Inflammatory macrophage treated with lipopolysaccharide for 4 hours (primary cell): ENCODE measurements around the gene MBTPS2.
"Not testable (repeated sequence)": the region's sequence is repeated elsewhere in the genome, so short reads cannot be mapped to it uniquely, and the experiment has no call there.

ENCODE experiments used
- DNase-seq: peaks from one replicate; pipeline ENCODE4 v3.0.0-alpha.2; 2020

MBTPS2 gene

DNA sequence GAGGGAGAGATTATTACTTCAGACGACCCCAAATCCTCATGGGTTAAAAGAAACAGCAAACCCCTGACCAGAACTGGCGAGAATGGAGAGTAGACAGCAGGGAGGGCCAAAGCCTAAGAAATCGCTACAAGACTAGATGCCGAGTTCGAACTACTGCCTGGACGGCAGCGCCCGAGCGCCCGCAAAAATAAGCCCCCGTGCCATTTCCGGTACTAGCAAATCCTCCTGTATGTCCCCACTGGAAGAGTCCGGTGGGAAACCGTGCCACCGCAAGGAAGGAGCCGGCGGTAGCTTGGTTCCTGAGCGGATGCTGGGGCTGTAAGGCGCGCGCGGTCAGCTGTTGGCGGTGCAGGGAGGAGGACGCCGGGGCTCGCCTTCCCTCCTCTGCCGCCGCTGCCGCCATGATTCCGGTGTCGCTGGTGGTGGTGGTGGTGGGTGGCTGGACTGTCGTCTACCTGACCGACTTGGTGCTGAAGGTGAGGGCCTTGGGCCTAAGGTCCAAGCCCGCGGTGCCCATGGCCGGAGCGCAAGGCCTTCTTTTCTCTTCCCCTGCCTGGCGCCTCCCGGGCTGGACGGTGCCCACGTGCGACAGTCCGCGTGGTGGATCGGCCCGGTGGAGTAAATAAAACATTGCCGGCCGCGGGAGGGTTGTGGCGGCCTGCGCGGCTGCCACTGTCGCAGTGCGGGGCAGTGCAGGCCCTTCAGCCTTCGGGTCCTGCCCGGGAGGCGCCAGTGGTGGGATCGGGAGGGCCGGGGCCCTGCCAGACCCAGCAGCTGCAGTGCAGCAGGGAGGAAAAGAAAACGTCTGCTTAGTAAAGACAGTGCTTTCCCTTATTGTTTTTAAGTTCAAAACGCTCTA lies at the start of gene MBTPS2:
Gene MBTPS2 (plus strand): TSS at position 284 of the 859 bp plus-strand sequence. CDS start 118 bp downstream, at position 402.
- DNase-seq: peak; percentile 79

DNA sequence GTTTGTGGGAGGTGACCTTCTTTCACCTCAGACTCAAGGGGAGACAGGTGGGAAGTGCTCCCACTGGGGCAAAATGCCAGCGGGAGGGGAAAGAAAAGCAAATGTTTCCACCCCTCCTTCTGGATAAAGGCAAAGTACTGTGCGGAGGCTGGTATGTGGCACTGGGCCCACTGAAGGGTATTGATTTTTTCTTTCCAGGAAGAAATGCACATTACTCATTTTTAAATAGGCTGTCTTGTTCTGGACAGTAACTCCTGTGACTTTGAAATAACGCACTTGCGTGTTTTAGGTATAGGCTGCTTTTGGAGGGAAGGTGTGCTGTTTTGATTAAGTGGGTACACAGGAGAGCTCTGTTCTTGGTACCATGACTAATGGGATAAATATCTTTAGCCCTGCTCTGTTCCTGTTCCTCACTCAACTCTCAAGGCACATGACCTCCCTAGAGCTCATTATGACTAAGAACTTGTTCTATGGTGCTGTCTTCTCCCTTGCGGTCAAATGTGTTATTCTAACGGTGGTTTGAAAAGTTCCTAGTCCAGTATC lies 40.7 kb upstream of the MBTPS2 start:
- no peak for DNase-seq

GRCh38 chrX:21799767-21800166 lies 39.6 kb upstream of the MBTPS2 start:
- DNase-seq: no peak

DNA sequence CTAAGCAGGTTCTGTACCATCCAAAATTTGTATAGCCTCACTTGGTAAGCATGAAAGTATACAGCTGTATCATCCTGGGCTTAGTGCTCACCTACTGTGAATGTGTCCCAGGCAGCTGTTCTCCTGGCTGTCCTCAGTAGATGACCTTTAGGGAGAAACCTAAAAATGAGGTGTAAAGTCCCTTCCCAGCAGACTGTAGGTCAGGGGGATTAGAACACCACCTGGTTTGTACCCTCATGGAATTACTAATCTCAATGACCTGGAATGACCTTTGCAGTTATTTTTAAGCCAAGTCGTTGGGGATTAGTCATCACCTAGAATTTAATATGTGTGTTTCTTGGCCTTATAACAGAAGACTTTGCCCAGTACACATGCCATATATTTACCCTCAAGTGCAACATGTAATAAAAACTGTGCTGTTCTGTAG lies 39.1 kb upstream of the MBTPS2 start:
- DNase-seq: no peak

- no peak for DNase-seq
These were observed 37.3 kb upstream of the MBTPS2 start for GRCh38 chrX:21802054-21802670.

DNA sequence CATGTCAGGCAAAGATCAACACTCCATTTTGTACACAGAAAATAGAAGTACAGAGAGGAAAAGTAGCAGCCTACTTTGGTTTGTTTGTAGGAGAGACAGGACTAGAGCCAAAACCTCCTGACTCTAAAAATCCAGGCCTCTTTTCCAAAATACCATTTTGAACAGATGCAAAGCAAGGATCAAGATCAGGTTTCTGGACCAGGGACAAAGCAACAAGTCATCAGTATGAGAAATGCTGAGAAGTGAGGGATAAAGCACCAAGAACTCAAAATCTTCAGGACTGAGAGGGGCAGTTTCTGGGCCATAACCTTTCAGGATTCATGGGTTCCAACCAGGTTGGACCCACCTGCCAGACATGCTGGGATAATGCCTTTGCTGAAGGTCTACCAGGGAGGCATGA lies 36.6 kb upstream of the MBTPS2 start:
- no peak for DNase-seq

DNA sequence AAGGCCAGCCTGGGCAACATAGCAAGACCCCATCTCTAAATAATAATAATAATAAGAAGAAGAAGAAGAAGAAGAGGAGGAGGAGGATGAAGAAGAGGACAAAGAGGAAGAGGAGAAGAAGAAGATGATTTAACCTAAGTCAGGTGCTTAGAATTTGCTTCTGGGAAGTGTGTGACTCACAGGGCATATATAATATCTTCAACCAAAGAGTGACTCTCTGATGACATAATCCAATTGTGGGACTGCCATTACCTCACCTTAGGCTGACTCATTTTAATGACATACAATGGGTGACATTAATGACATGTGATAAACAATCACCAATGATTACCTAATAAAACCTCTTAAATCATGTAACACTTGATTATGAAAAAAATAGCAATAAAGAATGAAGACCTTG lies 32.7 kb upstream of the MBTPS2 start:
- peak; percentile 65 for DNase-seq

- no peak for DNase-seq
These were observed 27.6 kb upstream of the MBTPS2 start for GRCh38 chrX:21811832-21812231.

DNA sequence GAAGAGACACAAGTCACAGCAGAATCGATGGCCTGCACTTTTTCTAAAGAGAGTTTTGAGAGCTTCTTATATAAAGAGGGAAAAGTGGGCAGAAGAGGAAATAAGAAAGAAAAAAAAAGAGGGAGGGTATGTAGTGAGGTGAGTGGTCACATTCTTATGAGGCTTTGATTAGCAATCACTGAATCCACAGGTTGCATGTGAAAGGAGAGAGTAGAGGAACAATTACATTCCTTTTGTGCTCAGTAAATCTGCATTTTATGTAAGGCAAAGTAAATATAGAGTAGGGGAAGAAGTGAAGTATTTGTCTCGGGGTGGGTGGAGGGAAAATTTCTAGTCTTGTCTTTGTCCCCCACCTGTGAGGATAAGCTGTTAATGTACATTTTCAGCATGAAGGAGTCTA lies 26.8 kb upstream of the MBTPS2 start:
- DNase-seq: no peak

DNA sequence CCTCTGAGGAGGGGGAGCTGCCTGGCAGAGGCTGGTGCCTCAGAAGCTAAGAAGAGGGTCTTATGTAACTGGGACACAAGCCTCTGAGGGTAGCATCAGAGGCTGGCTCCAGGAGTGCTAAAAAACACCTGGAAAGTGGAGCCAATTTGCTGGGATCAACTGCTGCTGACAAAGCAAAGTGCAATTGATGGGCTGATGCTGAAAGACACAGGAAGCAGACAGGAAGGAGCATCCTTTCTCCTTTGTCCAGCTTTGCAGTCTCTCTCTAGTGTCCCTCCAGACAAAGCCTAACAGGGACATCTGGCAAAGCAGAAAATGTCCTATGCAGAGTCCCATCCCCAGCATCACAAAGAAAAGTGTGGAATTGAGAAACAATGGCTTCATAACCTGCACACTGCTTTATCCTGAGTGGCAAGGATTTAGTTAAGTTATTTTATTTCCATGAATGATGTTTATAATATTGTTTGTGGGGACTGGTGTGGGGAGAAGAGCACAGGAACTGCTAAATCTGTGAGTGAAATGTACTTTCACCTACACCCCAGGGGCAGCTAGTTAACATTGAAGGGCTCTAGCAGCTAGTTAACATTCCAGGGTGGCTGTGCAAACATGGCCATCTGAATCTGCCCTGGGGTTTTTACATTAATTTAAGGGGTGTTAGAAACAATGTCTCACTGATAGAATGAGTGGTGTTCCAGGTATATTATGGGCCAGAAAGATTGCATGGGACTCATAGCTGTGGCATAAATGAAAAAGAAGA lies 25.6 kb upstream of the MBTPS2 start:
- DNase-seq: no peak

- no peak for DNase-seq
These were observed 23.3 kb upstream of the MBTPS2 start for GRCh38 chrX:21816136-21816535.

GRCh38 chrX:21820170-21820569 lies 19.2 kb upstream of the MBTPS2 start:
- not testable (repeated sequence) for DNase-seq

GRCh38 chrX:21821875-21822274 lies 17.5 kb upstream of the MBTPS2 start:
- DNase-seq: no peak

DNA sequence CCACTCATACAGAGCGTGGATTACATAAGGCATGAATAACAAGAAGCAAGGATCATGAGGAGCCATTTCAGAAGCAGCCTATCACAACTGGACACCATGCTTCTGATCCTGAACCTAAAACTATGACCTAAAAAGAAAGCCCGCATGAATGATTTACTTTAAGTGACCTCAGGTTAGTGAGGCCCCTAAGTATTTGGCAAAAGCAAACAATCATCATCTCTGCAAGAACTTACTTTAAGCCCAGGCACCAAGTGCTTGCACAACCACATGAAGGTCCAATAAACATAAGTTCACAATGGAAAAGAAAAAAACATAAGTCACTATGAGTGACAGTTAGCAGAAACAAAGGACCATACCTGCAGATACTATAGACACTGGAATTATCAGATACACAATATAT lies 7.9 kb upstream of the MBTPS2 start:
- no peak for DNase-seq

DNA sequence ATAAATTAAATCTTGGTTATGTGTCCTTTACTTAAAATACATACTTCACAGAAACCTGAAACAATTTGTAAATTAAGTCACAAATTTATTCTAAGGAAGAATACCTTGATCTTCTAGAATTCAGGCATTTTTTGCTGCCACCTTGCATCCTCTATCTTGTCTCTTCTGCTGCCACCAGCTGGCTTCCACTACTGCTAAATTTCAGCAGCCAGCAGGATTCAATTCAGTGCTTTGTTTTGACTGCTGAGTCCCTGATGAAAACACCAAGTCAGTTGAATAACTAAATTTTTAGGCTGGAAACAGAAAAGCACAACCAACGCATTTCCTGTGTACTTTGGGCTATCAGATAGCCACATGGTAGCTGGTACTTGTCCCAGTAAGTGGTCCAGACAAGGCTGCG lies 2.4 kb upstream of the MBTPS2 start:
- DNase-seq: no peak

DNA sequence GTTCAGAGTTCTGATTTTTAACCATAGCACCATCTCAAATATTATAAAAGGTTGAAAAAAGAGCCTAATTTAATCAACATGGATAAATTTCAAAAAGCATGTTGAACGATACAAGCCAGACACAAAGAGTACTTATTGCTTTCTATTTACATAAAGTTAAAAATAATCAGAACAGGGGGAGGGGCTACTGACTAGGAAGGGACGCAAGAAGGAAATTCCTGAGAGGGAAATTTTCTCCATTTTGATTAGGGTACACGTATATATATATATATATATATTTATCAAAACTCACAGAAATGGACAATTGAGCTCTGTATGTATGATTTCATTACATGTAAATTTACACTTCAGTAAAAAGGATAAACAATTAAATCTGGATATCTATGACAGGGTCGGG lies 482 bp upstream of the MBTPS2 start:
- peak; percentile 6 for DNase-seq

DNA sequence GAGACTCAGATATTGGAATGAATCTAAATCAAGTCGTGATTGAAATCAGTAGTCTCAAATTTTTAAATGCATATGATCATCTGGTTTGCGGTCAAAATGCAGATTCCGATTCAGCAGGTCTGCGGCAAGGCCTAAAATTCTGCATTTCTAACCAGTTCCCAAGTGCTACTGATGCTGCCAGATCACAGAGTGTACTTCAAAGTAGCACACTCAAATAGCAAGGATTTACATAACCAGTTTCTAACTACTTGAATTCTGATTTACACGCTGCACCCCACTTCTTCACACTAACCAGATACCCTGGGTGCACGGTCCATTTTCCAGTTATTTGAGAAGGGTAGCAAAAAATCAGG lies 752 bp downstream of the MBTPS2 start:
- DNase-seq: no peak

- no peak for DNase-seq
These were observed 3.8 kb downstream of the MBTPS2 start for GRCh38 chrX:21843179-21843578.

- DNase-seq: no peak
These were observed 5.7 kb downstream of the MBTPS2 start for GRCh38 chrX:21845096-21845495.

DNA sequence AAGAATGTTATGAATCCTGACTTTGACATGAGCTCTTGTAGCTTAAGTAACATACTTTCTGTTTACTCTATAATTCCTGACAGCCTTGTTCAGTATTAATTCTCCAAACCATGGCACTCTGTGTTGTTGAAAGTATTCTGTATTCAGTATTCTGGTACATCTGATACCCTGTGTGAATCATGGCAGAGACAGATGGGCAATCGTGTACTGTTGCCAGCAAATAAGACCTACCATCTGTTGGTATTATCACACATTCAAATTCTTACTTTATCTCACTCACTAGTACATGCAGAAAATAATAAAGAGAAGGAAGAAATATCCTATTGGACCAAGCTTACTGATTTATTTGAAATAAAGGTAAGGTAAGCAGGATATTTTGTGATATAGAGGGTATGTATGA lies 7.9 kb downstream of the MBTPS2 start:
- DNase-seq: no peak

DNA sequence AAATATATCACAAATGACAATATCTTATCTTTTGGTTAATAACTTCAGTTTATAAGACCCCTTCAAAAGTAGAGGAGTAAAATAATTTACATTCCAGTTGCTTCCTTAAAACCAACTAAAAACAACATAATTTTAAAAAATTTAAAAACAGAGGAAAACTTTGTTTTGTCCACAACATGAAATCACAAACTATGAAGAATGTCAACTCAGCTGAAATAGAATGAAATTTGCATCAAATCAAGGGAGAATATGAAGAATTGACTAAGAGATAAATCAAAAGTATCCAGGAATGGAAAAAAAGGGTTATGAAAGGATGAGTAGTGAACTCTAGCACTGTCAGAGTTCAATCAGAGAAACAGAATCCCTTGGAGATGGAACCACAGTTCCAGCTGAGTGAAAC lies 14.2 kb downstream of the MBTPS2 start:
- DNase-seq: no peak

- DNase-seq: no peak
These were observed 16.6 kb downstream of the MBTPS2 start, which contains the start of gene YY2 for GRCh38 chrX:21855937-21856415. YY2 (plus strand) TSS chrX:21855987; CDS start chrX:21856485, 498 bp downstream.

- DNase-seq: no peak
These were observed 17.1 kb downstream of the MBTPS2 start for GRCh38 chrX:21856504-21856903.
